GM18868 (cell line): Measurements from ENCODE around the gene RRBP1.
"Not testable (repeated sequence)": the region's sequence is repeated elsewhere in the genome, so short reads cannot be mapped to it uniquely, and the experiment has no call there.

Experiments
- ATAC-seq: cut with Tn5 transposase; IDR thresholded peaks from one replicate; pipeline ENCODE4 v1.9.1; 2021; ENCODE audit warnings: mild to moderate bottlenecking, moderate library complexity; ENCODE audit not compliant: unreplicated experiment

RRBP1 gene

GRCh38 chr20:17662333-17663039 is 19.6 kb downstream of the RRBP1 start:
- peak; percentile 47 for ATAC-seq

GRCh38 chr20:17661121-17661744 is 20.8 kb downstream of the RRBP1 start:
- ATAC-seq = no peak

- no peak for ATAC-seq
Measured at GRCh38 chr20:17660667-17661066, 21.4 kb downstream of the RRBP1 start.

- no peak for ATAC-seq
Measured at GRCh38 chr20:17659801-17660200, 22.2 kb downstream of the RRBP1 start.

- not testable (repeated sequence) for ATAC-seq
Measured at GRCh38 chr20:17659344-17659743, 22.7 kb downstream of the RRBP1 start.

- no peak for ATAC-seq
Measured at GRCh38 chr20:17658648-17658993, 23.4 kb downstream of the RRBP1 start.

GRCh38 chr20:17657898-17658647 is 24.0 kb downstream of the RRBP1 start:
- ATAC-seq = no peak

- ATAC-seq = no peak
Measured at GRCh38 chr20:17657079-17657825, 24.8 kb downstream of the RRBP1 start.

GRCh38 chr20:17655865-17656479 is 26.1 kb downstream of the RRBP1 start:
- no peak for ATAC-seq

GRCh38 chr20:17655286-17655651 is 26.8 kb downstream of the RRBP1 start:
- ATAC-seq = no peak

- ATAC-seq = no peak
Measured at GRCh38 chr20:17654649-17655285, 27.3 kb downstream of the RRBP1 start.

GRCh38 chr20:17653835-17654648 is 28.0 kb downstream of the RRBP1 start:
- no peak for ATAC-seq

GRCh38 chr20:17652411-17652810 is 29.6 kb downstream of the RRBP1 start:
- ATAC-seq = no peak

- ATAC-seq = no peak
Measured at GRCh38 chr20:17651760-17652388, 30.2 kb downstream of the RRBP1 start.

- ATAC-seq = no peak
Measured at GRCh38 chr20:17651129-17651759, 30.8 kb downstream of the RRBP1 start.

GRCh38 chr20:17650301-17651128 is 31.5 kb downstream of the RRBP1 start:
- ATAC-seq = no peak

- ATAC-seq = no peak
Measured at GRCh38 chr20:17648791-17649730, 33.0 kb downstream of the RRBP1 start.
